T-helper 2 cell treated with Interferon-gamma antibody and Interleukin-4, amounts not matched to agents 5 μg/mL and 100 μg/mL, for 36 hours (primary cell): ENCODE data around the gene SASS6.

ENCODE experiments used
- DNase-seq: peaks from one replicate; pipeline ENCODE4 v3.0.0; 2021; ENCODE audit warnings: low spot score
- H3K27ac Mint-ChIP-seq: one replicate; pipeline ENCODE4 v1.8.0; 2021; ENCODE audit warnings: mild to moderate bottlenecking, mixed read lengths
- H3K27me3 Mint-ChIP-seq: one replicate; pipeline ENCODE4 v1.8.0; 2021; ENCODE audit warnings: low read depth, mixed read lengths
- H3K36me3 Mint-ChIP-seq: one replicate; pipeline ENCODE4 v1.8.0; 2021; ENCODE audit warnings: low read depth, mixed read lengths
- H3K4me1 Mint-ChIP-seq: one replicate; pipeline ENCODE4 v1.8.0; 2021; ENCODE audit warnings: low read depth, mixed read lengths
- H3K4me3 Mint-ChIP-seq: one replicate; pipeline ENCODE4 v1.8.0; 2022; ENCODE audit warnings: mild to moderate bottlenecking, moderate library complexity, mixed read lengths
- H3K9me3 Mint-ChIP-seq: one replicate; pipeline ENCODE4 v1.8.0; 2021; ENCODE audit warnings: mixed read lengths

The SASS6 gene

GRCh38 chr1:100141192-100141591, 8.5 kb upstream of the SASS6 start:
- no peaks in the 10 kb centered on the region for H3K9me3 Mint-ChIP-seq
- H3K36me3 Mint-ChIP-seq: peaks cover 55% of the 10 kb centered on the region
- no peak for DNase-seq
- H3K27me3 Mint-ChIP-seq: no peaks in the 10 kb centered on the region
- no peak overlapping the region for H3K27ac Mint-ChIP-seq
- H3K4me3 Mint-ChIP-seq: no peak overlapping the region
- H3K4me1 Mint-ChIP-seq: peaks cover 4% of the 10 kb centered on the region

- no peaks in the 10 kb centered on the region for H3K9me3 Mint-ChIP-seq
- H3K4me3 Mint-ChIP-seq: no peak overlapping the region
- DNase-seq: no peak
- H3K4me1 Mint-ChIP-seq: peaks cover 13% of the 10 kb centered on the region
- no peaks in the 10 kb centered on the region for H3K27me3 Mint-ChIP-seq
- no peak overlapping the region for H3K27ac Mint-ChIP-seq
- H3K36me3 Mint-ChIP-seq: peaks cover 37% of the 10 kb centered on the region
Observed at GRCh38 chr1:100137602-100138001, 4.9 kb upstream of the SASS6 start.

- no peak for DNase-seq
- Mint-ChIP-seq H3K9me3 (no peaks in the 10 kb centered on the region), H3K27me3 (no peaks in the 10 kb centered on the region), H3K4me1 (peaks cover 27% of the 10 kb centered on the region), H3K27ac (no peak overlapping the region), H3K36me3 (peaks cover 24% of the 10 kb centered on the region), H3K4me3 (peak overlapping the region; percentile 33)
Observed at GRCh38 chr1:100134872-100135271, 2.1 kb upstream of the SASS6 start.

- H3K4me1 Mint-ChIP-seq: peaks cover 33% of the 10 kb centered on the region
- peak overlapping the region; percentile 91 for H3K27ac Mint-ChIP-seq
- no peak for DNase-seq
Observed at GRCh38 chr1:100131623-100132022, 1.1 kb downstream of the SASS6 start.

GRCh38 chr1:100130552-100131077, 2.1 kb downstream of the SASS6 start:
- no peak overlapping the region for H3K4me3 Mint-ChIP-seq
- H3K4me1 Mint-ChIP-seq: peaks cover 33% of the 10 kb centered on the region
- no peak for DNase-seq
- peaks cover 14% of the 10 kb centered on the region for H3K36me3 Mint-ChIP-seq
- H3K27me3 Mint-ChIP-seq: no peaks in the 10 kb centered on the region
- H3K9me3 Mint-ChIP-seq: no peaks in the 10 kb centered on the region
- no peak overlapping the region for H3K27ac Mint-ChIP-seq

More at GRCh38 chr1:100131623-100132022, 1.1 kb downstream of the SASS6 start:
- H3K9me3 Mint-ChIP-seq: no peaks in the 10 kb centered on the region
- peak overlapping the region; percentile 97 for H3K4me3 Mint-ChIP-seq
- H3K27me3 Mint-ChIP-seq: no peaks in the 10 kb centered on the region
- peaks cover 9% of the 10 kb centered on the region for H3K36me3 Mint-ChIP-seq

- Mint-ChIP-seq H3K27me3 (no peaks in the 10 kb centered on the region), H3K27ac (no peak overlapping the region)
Observed at GRCh38 chr1:100127226-100127625, 5.5 kb downstream of the SASS6 start.

GRCh38 chr1:100122177-100122576, 10.6 kb downstream of the SASS6 start:
- no peaks in the 10 kb centered on the region for H3K9me3 Mint-ChIP-seq
- no peak overlapping the region for H3K27ac Mint-ChIP-seq
- H3K4me1 Mint-ChIP-seq: peaks cover 2% of the 10 kb centered on the region
- peaks cover 27% of the 10 kb centered on the region for H3K36me3 Mint-ChIP-seq
- no peaks in the 10 kb centered on the region for H3K27me3 Mint-ChIP-seq
- H3K4me3 Mint-ChIP-seq: no peak overlapping the region
- DNase-seq: no peak

More at GRCh38 chr1:100127226-100127625, 5.5 kb downstream of the SASS6 start:
- Mint-ChIP-seq H3K4me1 (peaks cover 25% of the 10 kb centered on the region), H3K9me3 (no peaks in the 10 kb centered on the region), H3K36me3 (peaks cover 11% of the 10 kb centered on the region), H3K4me3 (no peak overlapping the region)
- DNase-seq: no peak

GRCh38 chr1:100115524-100115923, 17.2 kb downstream of the SASS6 start:
- Mint-ChIP-seq H3K27me3 (no peaks in the 10 kb centered on the region), H3K4me3 (no peak overlapping the region), H3K4me1 (no peaks in the 10 kb centered on the region), H3K27ac (no peak overlapping the region), H3K36me3 (peaks cover 34% of the 10 kb centered on the region), H3K9me3 (no peaks in the 10 kb centered on the region)
- DNase-seq: no peak

- Mint-ChIP-seq H3K9me3 (no peaks in the 10 kb centered on the region), H3K36me3 (peaks cover 22% of the 10 kb centered on the region)
Observed at GRCh38 chr1:100109554-100110066, 23.1 kb downstream of the SASS6 start.

GRCh38 chr1:100107696-100108095, 25.0 kb downstream of the SASS6 start:
- Mint-ChIP-seq H3K4me3 (no peak overlapping the region), H3K36me3 (peaks cover 28% of the 10 kb centered on the region), H3K4me1 (peaks cover 2% of the 10 kb centered on the region), H3K9me3 (no peaks in the 10 kb centered on the region), H3K27ac (no peak overlapping the region), H3K27me3 (no peaks in the 10 kb centered on the region)
- DNase-seq: no peak

More at GRCh38 chr1:100109554-100110066, 23.1 kb downstream of the SASS6 start:
- H3K4me3 Mint-ChIP-seq: no peak overlapping the region
- no peak overlapping the region for H3K27ac Mint-ChIP-seq
- H3K4me1 Mint-ChIP-seq: peaks cover 2% of the 10 kb centered on the region
- H3K27me3 Mint-ChIP-seq: no peaks in the 10 kb centered on the region
- no peak for DNase-seq

GRCh38 chr1:100101564-100101963, 31.2 kb downstream of the SASS6 start:
- peaks cover 45% of the 10 kb centered on the region for H3K36me3 Mint-ChIP-seq
- H3K4me1 Mint-ChIP-seq: no peaks in the 10 kb centered on the region
- DNase-seq: no peak
- no peak overlapping the region for H3K27ac Mint-ChIP-seq
- H3K4me3 Mint-ChIP-seq: no peak overlapping the region
- no peaks in the 10 kb centered on the region for H3K9me3 Mint-ChIP-seq
- H3K27me3 Mint-ChIP-seq: no peaks in the 10 kb centered on the region

- no peak for DNase-seq
Observed at GRCh38 chr1:100100202-100100601, 32.5 kb downstream of the SASS6 start.

GRCh38 chr1:100090471-100090870, 42.3 kb downstream of the SASS6 start:
- no peak for DNase-seq
- Mint-ChIP-seq H3K27ac (no peak overlapping the region), H3K27me3 (no peaks in the 10 kb centered on the region), H3K4me3 (no peak overlapping the region), H3K9me3 (no peaks in the 10 kb centered on the region), H3K36me3 (peaks cover 24% of the 10 kb centered on the region), H3K4me1 (no peaks in the 10 kb centered on the region)

More at GRCh38 chr1:100100202-100100601, 32.5 kb downstream of the SASS6 start:
- H3K27me3 Mint-ChIP-seq: no peaks in the 10 kb centered on the region
- H3K4me3 Mint-ChIP-seq: no peak overlapping the region
- no peak overlapping the region for H3K27ac Mint-ChIP-seq
- H3K36me3 Mint-ChIP-seq: peaks cover 46% of the 10 kb centered on the region
- H3K4me1 Mint-ChIP-seq: no peaks in the 10 kb centered on the region
- H3K9me3 Mint-ChIP-seq: peaks cover 5% of the 10 kb centered on the region

GRCh38 chr1:100089082-100089481, 43.6 kb downstream of the SASS6 start:
- no peak overlapping the region for H3K27ac Mint-ChIP-seq
- no peaks in the 10 kb centered on the region for H3K9me3 Mint-ChIP-seq
- no peak overlapping the region for H3K4me3 Mint-ChIP-seq
- DNase-seq: no peak
- no peaks in the 10 kb centered on the region for H3K27me3 Mint-ChIP-seq
- no peaks in the 10 kb centered on the region for H3K4me1 Mint-ChIP-seq
- H3K36me3 Mint-ChIP-seq: peaks cover 22% of the 10 kb centered on the region

- DNase-seq: no peak
- peaks cover 14% of the 10 kb centered on the region for H3K36me3 Mint-ChIP-seq
- no peak overlapping the region for H3K4me3 Mint-ChIP-seq
- no peaks in the 10 kb centered on the region for H3K4me1 Mint-ChIP-seq
- no peak overlapping the region for H3K27ac Mint-ChIP-seq
- H3K9me3 Mint-ChIP-seq: no peaks in the 10 kb centered on the region
- H3K27me3 Mint-ChIP-seq: no peaks in the 10 kb centered on the region
Observed at GRCh38 chr1:100087396-100087795, 45.3 kb downstream of the SASS6 start.
